Transverse colon (tissue), 4 donors: ENCODE measurements around the gene PCBP3.

ENCODE experiments used
- CTCF ChIP-seq, 5 experiments: fragments of 200-600 bp in 3 of 5; fragments of 450-650 bp in 2 of 5; sonication (generic) in 3 of 5; IDR thresholded peaks; 1 replicate in 2 of 5; 2 replicates in 3 of 5; pipeline ENCODE4 v1.5.1; 2016 to 2017; ENCODE audit warnings: antibody characterized with exemption in 5 of 5, inconsistent platforms in 3 of 5, mild to moderate bottlenecking in 2 of 5, moderate library complexity in 1 of 5
- POLR2AphosphoS5 ChIP-seq, 3 donors: sonication (generic); formaldehyde crosslinking; IDR thresholded peaks; one replicate each; pipeline ENCODE4 v1.6.1; 2016; ENCODE audit warnings: antibody characterized with exemption in 3 of 3

DNA sequence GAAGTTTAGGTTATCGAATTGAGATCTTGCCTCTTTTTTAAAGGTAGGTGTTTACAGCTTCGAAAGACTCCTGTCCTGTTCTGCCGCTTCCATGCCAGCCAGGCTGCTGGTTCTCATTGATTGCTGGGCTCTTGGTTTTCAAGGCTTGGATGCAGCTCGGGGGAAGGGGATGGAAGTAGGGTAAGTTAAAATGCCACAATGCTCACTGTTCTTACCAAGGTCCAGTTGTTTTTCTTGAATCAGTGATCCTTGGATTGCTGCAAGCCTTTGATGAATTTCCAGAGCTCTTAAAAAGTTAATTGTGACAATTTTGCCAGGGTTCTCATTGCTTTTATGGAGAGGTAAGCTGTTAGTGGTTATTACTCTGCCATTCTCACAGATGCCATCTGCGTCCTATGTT is 74.9 kb downstream of the PCBP3 start:
- TF ChIP-seq POLR2AphosphoS5 (IDR thresholded peaks at IDR 0.05) (no peak), CTCF (IDR thresholded peaks at IDR 0.05) (no peak)
